ENCODE results near the gene AK4.

The AK4 gene

DNA sequence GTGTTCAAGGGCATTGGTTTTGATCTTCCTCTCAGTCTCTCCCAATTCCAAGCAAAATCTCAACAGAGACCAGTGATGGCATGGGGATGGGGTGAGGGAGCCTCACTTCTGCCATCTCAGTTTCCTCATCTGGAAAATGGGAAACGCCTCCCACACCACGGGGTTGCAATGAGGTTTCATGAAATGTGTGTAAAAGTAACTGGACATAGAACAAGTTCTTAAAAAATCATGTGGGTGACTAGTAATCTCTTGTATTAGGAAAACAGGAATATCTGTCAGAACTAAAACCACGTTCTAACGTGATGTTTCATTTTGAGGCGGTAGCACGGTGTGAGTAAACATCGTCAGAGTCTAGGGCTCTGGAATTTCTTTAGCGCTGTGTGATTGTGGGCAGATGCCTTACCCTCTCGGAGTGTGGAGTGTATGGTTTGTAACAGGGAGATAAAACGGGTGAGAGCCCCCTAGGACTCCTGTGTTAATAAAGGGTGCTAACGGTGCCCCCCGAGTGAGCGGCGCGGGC is 105.9 kb downstream of the AK4 start:
- no peak for DNase-seq

DNA sequence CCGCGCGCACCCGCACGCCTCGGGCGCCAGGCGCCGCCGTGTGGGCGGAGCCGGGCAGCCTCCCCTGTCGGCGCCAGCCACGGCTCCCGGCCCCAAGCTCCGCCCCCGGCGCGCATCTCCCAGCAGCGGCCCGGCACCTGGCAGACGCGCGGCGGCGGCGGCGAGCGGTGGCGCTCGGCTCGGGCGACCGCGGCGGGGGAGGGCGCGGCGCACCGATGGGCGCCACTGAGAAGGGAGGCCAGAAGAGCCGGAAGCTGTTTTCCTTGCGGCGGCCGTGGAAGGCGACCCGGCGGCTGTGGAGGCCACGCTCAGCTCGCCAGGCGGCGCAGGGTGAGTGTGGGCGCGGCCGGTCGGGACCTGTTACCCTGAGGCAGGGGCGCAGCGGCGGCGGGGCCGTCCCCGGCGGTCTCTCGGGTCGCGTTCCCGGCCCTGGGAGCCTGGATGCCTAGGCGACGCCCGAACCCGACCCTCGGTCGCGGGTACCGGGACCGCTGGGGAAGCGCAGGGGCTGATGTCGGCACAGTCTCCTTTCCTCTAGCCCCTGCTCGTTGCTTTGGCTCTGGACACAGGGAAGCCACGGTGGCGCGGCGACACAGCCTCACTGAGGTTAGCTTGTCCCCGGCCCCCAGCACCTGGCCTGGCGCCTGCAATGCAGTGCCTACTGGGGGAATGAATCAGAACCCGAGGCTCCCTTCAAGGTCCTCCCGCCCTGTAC is 106.5 kb downstream of the AK4 start:
- peak; percentile 90 for DNase-seq

DNA sequence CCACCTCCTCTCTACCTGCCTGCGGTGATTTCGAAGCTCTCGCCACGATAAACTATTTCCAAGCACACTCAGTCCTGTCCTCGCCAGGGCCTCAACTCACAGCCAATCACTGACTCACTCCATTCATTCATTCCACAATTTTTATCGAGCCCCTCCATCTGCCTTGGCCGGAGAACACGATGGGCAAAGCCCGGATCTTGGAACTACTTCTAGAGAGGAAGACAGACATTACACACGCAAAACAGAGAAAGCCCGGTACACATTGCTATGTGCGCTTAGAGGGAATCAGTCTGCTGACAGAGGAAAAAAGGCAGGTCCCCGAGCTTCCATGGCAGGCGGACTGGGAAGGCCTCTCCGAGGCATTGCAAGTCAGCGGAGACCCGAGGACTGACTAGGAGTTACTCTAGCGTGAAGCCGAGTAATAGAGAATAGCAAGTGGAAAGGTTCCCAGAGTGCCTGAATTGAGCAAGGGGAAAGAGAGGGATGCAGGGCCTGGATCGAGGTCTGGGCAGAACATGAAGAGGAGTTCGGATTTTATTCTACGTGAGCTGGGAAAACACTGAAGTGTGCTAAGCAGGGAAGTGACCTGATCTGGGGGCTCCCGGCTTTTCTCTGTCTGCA is 107.1 kb downstream of the AK4 start:
- DNase-seq, result no peak

GRCh38 chr1:65255656-65256050 is 107.7 kb downstream of the AK4 start:
- no peak for DNase-seq

DNA sequence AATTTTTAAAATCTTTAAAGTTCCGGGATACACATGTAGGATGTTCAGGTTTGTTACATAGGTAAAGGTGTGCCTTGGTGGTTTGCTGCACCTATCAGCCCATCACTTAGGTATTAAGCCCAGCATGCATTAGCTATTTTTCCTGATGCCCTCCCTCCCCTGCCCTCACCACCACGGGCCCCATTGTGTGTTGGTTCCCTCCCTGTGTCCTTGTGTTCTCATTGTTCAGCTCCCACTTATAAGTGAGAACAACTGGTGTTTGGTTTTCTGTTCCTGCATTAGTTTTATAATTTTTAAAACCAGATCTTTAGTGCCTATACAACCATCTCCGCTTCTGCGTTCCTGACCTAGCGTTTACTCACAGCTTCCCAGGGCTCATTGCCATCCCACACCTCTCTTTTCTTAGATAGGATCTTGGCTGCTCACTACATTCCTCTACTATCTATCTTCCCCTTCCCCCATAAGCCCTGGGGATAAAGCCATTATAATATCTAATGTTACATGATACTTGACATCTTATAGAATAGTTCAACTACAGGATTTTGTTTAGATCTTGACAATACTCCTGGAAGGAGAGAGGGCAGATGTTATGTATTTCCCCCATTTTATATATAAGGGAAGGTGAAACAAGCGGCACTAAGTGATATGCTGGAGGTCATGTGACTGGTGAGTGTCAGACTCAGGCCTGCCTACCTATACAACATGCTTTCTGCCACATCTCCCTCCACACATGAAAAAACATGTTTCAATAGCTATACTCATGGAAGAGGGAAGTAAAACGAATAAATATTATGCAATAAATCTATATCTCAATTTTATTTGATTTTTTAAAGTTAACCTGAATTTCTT is 109.1 kb downstream of the AK4 start:
- no peak for DNase-seq

GRCh38 chr1:65258106-65258505 is 110.1 kb downstream of the AK4 start:
- no peak for DNase-seq

DNA sequence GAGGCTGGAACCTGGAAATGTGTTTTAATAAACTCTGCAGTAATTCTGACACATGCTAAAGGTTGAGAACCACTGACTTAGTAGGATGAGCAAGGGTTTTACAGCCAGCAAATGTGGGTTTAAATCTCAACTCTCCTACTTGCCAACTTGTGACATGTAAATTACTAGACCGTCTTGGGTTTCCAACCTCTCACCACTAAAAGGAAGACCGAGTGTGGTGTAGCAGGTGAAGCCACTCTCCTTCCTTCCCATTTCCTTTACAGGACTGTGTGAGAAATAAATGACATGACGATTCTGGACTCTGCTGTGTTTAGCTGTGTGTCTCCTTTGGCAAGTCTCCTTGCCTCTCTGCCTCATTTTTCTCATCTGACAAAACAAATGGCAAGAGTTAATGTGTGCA is 111.8 kb downstream of the AK4 start:
- DNase-seq, result peak; percentile 36

DNA sequence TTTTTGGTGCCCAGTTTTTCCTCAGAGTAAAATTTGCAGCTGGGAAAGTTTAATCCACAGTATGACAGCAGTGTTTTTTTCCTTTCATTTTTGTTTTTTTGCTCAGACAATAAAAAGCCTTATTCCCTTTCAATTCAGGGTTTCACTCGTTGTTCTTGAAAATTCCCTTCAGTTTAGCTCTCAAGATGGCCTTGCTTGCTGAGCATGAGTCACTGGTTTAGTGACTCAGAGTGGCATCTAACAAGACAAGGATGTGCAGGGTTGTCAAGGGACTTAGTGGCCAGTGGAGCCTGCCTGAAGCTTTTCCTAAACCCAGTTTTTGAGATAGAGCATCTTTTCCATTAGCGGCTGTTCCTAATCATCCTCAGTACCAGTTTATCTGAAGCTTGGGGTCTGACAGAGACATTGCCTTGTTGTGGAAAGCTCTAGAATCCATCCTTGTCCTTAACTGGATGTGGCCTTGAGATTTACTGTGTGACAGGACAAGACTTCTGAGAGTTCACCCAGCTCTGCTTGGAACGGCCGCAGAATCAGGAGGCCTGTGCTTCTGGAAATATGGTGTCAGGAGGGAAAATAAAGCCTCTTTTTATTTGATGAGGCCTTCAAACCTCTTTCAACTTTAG is 113.0 kb downstream of the AK4 start:
- peak; percentile 60 for DNase-seq

- no peak for DNase-seq
Measured at GRCh38 chr1:65263286-65263685, 115.3 kb downstream of the AK4 start.

DNA sequence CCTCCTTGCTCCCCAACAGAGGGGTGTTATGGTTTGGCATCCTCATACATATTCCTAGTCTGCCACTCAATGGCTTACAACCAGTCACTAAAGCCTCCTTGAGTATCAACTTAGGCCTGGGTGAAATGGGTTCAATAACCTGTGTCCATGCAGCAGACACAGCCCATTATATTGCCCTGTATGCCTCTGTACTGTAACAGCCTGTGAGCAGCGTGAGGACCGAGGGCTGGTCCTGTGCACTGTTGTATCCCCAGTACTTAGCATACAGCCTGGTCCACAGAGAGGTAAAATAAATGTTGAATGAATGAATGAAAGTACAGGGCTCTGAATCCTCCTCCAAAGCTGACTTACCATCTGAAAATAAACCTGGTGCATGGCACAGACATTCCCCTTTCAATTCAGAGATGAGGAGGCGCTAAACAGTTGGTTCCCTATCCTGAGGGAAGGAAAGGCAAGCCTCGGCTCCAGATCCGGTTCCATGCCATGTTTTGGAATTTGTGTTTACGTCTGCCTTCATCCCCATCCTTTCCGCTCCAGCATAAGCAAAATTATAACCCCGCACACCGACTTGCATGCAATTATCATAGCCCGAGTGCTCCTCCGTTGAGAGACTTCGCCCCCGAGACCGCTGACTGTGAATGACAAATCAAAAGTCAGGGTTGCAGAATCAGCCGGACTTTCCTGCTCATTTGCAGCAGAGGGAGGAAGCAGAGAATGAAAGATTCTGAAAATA is 116.4 kb downstream of the AK4 start:
- DNase-seq, result no peak

DNA sequence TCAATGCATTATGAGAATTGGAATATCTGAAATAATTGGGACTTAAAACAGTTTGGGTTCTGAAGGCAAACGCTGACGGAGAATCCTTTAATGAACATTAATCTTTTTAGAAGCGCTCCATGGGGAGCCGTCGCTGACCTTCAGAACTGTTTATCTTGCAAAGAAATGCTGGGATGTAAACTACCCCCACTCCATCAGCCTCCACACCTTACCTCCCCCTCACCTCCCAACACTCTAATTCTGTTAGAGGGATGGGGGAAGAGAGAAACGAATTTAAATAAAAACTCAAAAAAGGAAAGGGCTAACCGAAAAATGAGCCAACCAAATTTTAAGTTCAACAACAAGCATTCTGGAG is 117.3 kb downstream of the AK4 start:
- no peak for DNase-seq

DNA sequence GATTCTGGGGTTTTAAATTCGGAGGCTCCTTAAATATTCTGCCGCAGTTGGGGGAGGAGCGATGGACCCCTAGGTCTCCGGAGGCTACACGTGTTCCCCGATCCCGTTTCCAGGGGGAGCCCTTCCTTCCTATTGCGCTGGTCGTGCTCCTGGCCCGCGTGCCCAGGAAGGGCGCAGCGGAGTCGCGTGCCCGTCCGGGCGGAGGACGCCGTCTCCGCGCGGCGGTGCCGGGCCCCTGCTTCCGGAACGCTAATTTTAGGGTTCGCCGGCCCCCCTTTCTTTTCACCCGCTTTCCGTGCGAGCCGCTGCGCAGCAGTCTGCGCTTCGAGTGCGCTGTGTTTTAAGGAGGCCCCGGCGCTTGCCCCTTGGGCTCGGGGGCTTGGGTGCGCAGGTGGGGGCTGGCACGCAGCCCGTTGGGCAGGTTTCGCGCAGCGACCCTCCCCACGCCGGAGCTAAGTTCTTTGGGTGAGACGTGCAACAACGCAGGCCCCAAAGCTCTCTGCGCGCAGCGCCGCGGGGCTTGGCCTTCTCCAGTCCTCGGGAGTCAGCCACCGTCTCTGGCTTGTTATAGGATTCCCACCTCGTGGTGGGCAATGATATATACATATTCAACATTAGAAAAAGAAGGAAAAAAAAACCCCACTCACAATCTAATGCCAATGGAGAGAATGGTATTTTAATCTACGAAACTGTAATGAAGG is 117.8 kb downstream of the AK4 start:
- DNase-seq, result peak; percentile 46

DNA sequence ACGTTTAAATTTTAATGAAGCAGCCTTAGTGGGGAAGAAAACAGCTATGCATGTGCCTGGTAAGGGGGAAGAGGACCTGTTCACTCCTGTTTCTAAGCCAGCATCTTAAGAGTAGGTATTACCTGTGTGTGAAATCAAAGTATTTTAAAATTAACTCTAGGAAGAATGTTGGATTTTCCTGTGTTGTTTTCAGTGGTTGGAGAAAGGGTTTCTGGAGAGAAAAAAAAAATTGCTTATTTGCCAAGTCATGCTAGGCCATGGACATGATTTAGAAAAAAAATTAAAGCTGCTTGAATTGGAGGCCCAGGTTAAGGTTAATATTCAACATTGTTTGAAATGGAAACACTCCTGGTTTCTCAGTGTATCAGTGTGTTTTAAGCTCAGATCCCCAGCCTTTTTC is 118.5 kb downstream of the AK4 start:
- no peak for DNase-seq

DNA sequence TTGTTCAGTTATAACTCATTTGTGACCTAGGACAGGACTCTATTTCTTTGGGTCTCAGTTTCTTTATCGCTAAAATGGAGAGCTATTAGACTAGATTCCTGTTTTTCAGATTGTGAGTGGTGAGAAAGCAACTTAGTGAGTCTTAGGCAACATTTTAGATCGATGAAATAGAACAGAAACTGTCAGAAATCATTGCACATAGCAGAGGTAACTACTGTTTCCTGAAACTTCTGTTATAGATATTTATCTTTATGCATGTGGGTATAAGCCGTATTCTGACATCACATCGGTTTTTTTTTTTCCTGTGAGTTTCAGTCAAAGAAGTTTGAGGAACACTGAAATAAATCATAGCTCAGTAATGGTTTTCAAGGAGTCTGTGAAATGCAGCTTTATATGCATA is 119.3 kb downstream of the AK4 start:
- no peak for DNase-seq

DNA sequence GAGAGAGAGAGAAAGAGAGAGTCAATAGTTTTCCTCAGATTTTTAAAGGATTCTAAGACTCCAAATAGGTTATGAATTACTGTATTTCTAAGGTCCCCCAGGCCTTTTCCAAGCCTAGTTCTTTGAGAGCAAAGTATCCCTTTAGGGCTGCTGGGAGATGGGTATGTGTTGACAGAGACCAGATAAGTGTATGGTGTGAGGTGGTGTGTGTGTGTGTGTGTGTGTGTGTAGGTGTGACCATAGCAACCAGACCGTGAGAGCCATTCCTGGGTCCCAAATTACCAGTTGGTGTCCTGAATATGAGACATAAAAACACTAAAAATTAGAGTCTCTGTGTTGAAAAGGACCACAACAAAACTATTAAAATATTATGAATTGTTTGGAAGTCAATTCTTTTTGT is 119.7 kb downstream of the AK4 start:
- no peak for DNase-seq

GRCh38 chr1:65269612-65270011 is 121.6 kb downstream of the AK4 start:
- DNase-seq, result no peak

DNA sequence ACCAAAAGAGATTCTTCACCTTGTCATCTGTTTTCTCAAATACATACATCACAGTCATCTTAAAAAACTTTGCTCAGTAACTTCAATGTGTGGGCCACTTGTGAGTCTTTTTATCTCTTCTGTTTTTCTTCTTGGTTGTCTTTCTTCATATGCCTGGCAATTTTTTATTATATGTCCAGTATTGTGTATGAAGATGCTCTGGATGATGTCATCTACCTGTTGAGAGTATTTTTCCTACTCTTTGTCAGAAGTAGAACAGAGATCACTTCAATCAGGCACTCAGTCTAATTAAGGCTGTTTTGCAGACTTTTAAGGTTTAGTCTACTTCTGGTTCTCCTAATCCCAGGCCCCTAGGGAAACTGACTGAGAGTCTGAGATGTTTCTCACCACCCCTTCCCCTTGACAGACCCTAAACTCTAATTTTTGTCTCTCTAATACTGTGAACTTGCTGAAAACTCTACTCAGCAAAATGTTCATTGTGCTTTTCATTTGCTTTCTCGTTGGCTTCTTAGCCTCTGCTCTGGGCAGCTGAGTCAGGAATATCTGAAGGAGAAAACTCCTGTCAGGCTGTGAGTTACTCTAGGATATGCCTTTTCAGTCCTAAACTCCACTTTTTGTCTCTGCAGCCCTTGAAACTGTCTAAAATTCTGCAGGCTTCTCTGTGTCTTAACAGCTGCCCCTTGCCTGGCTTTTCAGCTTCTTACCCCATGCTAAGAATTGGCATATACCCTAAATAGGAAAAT is 128.4 kb downstream of the AK4 start:
- no peak for DNase-seq

- no peak for DNase-seq
Measured at GRCh38 chr1:65277605-65278347, 129.8 kb downstream of the AK4 start.

GRCh38 chr1:65278376-65279069 is 130.5 kb downstream of the AK4 start:
- DNase-seq, result no peak

All from activated CD4-positive, alpha-beta T cell treated with anti-CD3 and anti-CD28 coated beads, Interleukin-2, Interleukin-6, amounts not matched to agents 100 ng/mL and 50 ng/mL, durations not matched to agents 16 hours and 8 hours (primary cell).